LNCAP (cell line): ENCODE results near the gene LUC7L.

ENCODE experiments used
- CTCF ChIP-seq: fragments of 450-650 bp; IDR thresholded peaks from 2 replicates; pipeline ENCODE4 v1.5.1; 2017; ENCODE audit warnings: mild to moderate bottlenecking

The LUC7L gene

GRCh38 chr16:192686-193085 lies 36.6 kb downstream of the LUC7L start:
- TF ChIP-seq CTCF = no peak

- no peak for TF ChIP-seq CTCF
Observed at GRCh38 chr16:191831-192230, 37.4 kb downstream of the LUC7L start.

GRCh38 chr16:189604-190186 lies 39.6 kb downstream of the LUC7L start:
- no peak for TF ChIP-seq CTCF

GRCh38 chr16:188674-189073 lies 40.6 kb downstream of the LUC7L start:
- TF ChIP-seq CTCF = 0 out of 2 replicates have a peak, but pooled peaks have one; percentile 27

GRCh38 chr16:187330-187729 lies 41.9 kb downstream of the LUC7L start:
- TF ChIP-seq CTCF = no peak

- TF ChIP-seq CTCF = no peak
Observed at GRCh38 chr16:185691-186090, 43.6 kb downstream of the LUC7L start.

- no peak for TF ChIP-seq CTCF
Observed at GRCh38 chr16:185213-185612, 44.0 kb downstream of the LUC7L start.

- no peak for TF ChIP-seq CTCF
Observed at GRCh38 chr16:183005-183404, 46.2 kb downstream of the LUC7L start.
